ENCODE measurements around the gene CIITA.

Gene CIITA

DNA sequence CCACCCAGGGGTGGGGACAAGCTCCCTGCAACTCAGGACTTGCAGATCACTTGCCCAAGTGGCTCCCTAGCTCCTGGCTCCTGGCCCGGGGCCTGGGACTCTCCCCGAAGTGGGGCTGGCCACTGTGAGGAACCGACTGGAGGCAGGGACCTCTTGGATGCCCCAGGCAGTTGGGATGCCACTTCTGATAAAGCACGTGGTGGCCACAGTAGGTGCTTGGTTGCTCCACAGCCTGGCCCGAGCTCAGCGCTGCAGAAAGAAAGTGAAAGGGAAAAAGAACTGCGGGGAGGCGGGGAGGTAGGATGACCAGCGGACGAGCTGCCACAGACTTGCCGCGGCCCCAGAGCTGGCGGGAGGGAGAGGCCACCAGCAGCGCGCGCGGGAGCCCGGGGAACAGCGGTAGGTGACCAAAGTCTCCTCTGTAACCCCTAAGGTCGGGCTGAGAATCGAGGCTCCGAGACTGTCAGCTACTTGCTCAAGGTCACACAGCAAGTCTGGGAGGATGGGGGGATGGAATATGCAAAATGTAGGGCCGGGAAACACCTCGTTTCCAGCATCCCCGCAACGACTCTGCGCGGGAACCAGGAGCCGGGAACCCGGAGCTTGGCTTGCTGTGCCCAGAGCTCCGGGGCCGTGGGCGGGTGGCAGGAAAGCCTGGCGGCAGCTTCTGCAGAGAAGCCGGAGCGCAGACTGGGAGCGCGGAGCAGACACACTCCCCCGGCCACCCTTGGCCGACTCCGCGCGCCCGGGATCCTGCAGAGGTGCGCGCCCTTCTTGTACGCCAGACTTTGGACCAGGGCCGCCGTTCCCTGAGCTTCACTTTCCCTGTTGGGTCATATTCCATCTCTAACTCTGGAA lies 1.9 kb downstream of the CIITA start:
- CTCF ChIA-PET: interaction anchor here (0.8 to 1.6 kb wide), 2 partner anchors 40 to 141 kb away, joined by 3 to 5 read pairs; no protein-coding TSS in a partner anchor
- TF ChIP-seq, protein P1, sequence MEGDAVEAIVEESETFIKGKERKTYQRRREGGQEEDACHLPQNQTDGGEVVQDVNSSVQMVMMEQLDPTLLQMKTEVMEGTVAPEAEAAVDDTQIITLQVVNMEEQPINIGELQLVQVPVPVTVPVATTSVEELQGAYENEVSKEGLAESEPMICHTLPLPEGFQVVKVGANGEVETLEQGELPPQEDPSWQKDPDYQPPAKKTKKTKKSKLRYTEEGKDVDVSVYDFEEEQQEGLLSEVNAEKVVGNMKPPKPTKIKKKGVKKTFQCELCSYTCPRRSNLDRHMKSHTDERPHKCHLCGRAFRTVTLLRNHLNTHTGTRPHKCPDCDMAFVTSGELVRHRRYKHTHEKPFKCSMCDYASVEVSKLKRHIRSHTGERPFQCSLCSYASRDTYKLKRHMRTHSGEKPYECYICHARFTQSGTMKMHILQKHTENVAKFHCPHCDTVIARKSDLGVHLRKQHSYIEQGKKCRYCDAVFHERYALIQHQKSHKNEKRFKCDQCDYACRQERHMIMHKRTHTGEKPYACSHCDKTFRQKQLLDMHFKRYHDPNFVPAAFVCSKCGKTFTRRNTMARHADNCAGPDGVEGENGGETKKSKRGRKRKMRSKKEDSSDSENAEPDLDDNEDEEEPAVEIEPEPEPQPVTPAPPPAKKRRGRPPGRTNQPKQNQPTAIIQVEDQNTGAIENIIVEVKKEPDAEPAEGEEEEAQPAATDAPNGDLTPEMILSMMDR (IDR thresholded peaks at IDR 0.05; ENCODE audit: insufficient read depth, low read length, missing control alignments): no peak
- POLR2A ChIA-PET: no interaction called here
- no peak for DNase-seq (ENCODE audit: low read depth, low spot score)
- H3K4me3 ChIP-seq (ENCODE audit: low read depth, low read length): peak overlapping the region; percentile 56

- no peak for DNase-seq (ENCODE audit: low read depth, low spot score)
- TF ChIP-seq, protein P1 (IDR thresholded peaks at IDR 0.05; ENCODE audit: insufficient read depth, low read length, missing control alignments): no peak
- ChIA-PET CTCF (interaction anchor here (0.8 to 1.6 kb wide), 2 partner anchors 39 to 142 kb away, joined by 3 to 5 read pairs; no protein-coding TSS in a partner anchor), POLR2A (no interaction called here)
- no peak overlapping the region for H3K4me3 ChIP-seq (ENCODE audit: low read depth, low read length)
These were observed 2.9 kb downstream of the CIITA start for GRCh38 chr16:10879681-10880589.

GRCh38 chr16:10880594-10881452 lies 3.8 kb downstream of the CIITA start:
- CTCF ChIA-PET: no interaction called here
- POLR2A ChIA-PET: no interaction called here
- DNase-seq (ENCODE audit: low read depth, low spot score): no peak
- TF ChIP-seq, protein P1 (IDR thresholded peaks at IDR 0.05; ENCODE audit: insufficient read depth, low read length, missing control alignments): no peak
- no peak overlapping the region for H3K4me3 ChIP-seq (ENCODE audit: low read depth, low read length)

DNA sequence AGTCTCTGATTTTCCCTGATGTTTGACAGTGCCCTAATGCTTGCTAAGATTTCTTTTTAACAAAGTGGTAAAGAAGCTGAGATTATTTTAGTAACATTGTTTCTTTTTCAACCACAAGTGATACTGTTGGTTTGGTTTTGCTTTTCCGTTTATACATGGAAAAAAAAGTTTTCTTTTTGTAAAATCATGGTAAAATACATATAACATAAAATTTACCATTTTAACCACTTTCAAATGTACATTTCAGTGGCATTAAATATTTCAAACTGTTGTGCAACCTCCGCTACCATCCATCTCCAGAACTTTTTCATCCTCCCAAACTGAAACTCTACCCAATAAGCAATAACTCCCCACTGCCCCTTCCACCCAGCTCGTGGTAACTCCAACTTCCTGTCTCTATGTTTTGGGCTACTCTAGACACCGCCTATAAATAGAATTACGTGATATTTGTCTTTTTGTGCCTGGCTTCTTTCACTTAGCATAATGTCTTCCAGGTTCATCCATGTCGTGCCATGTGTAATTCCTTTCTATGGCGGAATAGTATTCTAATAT lies 4.6 kb downstream of the CIITA start:
- CTCF ChIA-PET: no interaction called here
- POLR2A ChIA-PET: no interaction called here
- DNase-seq (ENCODE audit: low read depth, low spot score): no peak
- TF ChIP-seq, protein P1 (IDR thresholded peaks at IDR 0.05; ENCODE audit: insufficient read depth, low read length, missing control alignments): no peak
- H3K4me3 ChIP-seq (ENCODE audit: low read depth, low read length): no peak overlapping the region

DNA sequence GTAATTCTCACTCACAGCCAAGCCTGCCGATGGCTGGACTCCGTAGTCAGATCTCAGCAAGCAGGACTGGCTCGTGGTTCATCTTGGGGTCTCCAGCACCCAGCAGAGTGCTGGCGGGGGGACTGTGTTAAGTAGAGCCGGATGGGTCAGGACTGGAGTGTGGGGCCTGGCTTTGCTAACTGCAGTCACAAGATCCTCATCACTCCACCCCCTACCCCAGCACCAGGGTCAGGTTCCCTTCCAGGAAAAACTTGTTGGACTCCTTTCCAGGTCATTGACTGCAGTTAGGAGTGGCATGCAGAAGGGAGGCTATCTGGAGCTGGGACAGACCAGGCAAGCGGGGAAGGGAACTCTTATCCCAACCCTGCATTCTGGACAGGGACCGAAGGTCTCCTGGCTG lies 6.0 kb downstream of the CIITA start:
- ChIA-PET CTCF (no interaction called here), POLR2A (no interaction called here)
- no peak overlapping the region for H3K4me3 ChIP-seq (ENCODE audit: low read depth, low read length)
- no peak for DNase-seq (ENCODE audit: low read depth, low spot score)
- TF ChIP-seq, protein P1 (IDR thresholded peaks at IDR 0.05; ENCODE audit: insufficient read depth, low read length, missing control alignments): no peak
